ENCODE results near the gene PKD1L1.

PKD1L1 gene

GRCh38 chr7:47890606-47891005 is 57.7 kb downstream of the PKD1L1 start:
- no peak overlapping the region for H3K4me3 Mint-ChIP-seq
- no peaks in the 10 kb centered on the region for H3K4me1 Mint-ChIP-seq (ENCODE audit: low read depth)
- H3K27ac Mint-ChIP-seq: no peak overlapping the region
- DNase-seq (ENCODE audit: low spot score): no peak
- H3K27me3 Mint-ChIP-seq (ENCODE audit: low read depth): peaks cover 3% of the 10 kb centered on the region
- H3K36me3 Mint-ChIP-seq (ENCODE audit: low read depth): no peaks in the 10 kb centered on the region
- H3K9me3 Mint-ChIP-seq: no peaks in the 10 kb centered on the region

DNA sequence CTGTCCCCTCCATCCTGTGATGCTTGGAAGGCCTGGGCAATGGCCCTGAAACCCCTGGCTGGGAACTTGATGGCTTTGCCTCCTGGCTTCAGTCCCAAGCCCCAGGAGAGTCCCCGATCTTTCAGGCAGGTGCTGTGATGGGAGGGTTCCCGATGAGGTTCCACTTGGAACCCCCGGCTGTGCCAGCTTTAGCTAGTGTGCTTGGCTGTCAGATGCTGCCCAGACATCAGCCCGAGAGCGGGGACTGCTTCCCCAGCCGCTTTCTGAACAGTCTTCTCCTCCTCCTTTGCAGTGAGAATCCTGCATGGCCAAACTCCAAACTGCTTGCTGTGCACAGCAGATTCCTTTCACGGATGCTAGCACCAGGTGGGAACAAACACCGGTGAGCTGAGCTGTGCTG is 58.1 kb downstream of the PKD1L1 start:
- H3K27ac Mint-ChIP-seq: no peak overlapping the region
- H3K9me3 Mint-ChIP-seq: no peaks in the 10 kb centered on the region
- H3K27me3 Mint-ChIP-seq (ENCODE audit: low read depth): no peaks in the 10 kb centered on the region
- H3K4me3 Mint-ChIP-seq: no peak overlapping the region
- no peak for DNase-seq (ENCODE audit: low spot score)
- H3K4me1 Mint-ChIP-seq (ENCODE audit: low read depth): no peaks in the 10 kb centered on the region
- no peaks in the 10 kb centered on the region for H3K36me3 Mint-ChIP-seq (ENCODE audit: low read depth)

GRCh38 chr7:47889723-47890122 is 58.5 kb downstream of the PKD1L1 start:
- peaks cover 3% of the 10 kb centered on the region for H3K4me1 Mint-ChIP-seq (ENCODE audit: low read depth)
- no peak overlapping the region for H3K27ac Mint-ChIP-seq
- H3K36me3 Mint-ChIP-seq (ENCODE audit: low read depth): no peaks in the 10 kb centered on the region
- DNase-seq (ENCODE audit: low spot score): no peak
- H3K27me3 Mint-ChIP-seq (ENCODE audit: low read depth): no peaks in the 10 kb centered on the region
- H3K9me3 Mint-ChIP-seq: no peaks in the 10 kb centered on the region
- no peak overlapping the region for H3K4me3 Mint-ChIP-seq

DNA sequence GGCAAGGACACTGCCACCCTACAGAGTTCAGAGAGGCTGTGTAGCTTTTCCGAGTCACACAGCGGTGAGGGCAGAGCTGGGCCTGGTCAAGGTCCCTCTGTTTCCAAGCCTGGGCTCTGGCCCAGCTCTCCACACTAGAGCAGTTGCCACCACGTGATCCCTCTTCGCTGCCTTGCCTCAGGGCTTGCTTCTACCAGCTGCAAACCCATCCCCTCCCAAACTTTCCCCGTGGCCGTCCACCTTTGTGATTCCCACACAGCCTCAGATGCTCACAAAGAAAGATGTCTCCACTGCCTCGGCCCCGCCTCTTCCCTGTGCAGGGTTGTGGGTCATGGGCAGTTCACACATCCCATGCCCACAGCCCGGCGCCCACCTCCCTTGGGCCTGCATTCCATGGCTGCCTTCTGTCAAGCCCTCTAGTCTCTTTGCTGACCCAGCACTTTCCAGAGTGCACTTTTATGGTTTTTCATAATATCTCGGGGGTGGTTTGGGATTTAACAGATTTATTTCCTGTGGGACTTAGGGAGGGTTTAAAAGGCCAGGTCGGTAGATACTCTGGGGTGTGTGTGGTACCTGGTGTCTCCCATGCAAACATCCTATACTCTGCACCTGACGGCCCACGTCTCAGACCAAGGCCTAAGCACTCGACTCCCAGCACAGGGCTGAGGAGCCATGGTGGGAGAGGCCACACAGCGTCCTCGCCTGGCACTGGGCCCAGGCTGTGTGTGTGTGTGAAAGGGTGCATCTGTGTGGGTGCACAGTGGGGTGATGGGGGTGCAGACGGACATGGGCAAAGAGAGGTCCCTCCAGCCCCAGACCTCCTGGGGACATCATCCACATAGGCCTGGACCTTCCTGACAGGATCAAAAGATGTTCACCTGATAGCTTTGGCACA is 59.6 kb downstream of the PKD1L1 start:
- no peak overlapping the region for H3K27ac Mint-ChIP-seq
- no peaks in the 10 kb centered on the region for H3K9me3 Mint-ChIP-seq
- peaks cover 3% of the 10 kb centered on the region for H3K4me1 Mint-ChIP-seq (ENCODE audit: low read depth)
- H3K4me3 Mint-ChIP-seq: no peak overlapping the region
- no peak for DNase-seq (ENCODE audit: low spot score)
- no peaks in the 10 kb centered on the region for H3K27me3 Mint-ChIP-seq (ENCODE audit: low read depth)
- no peaks in the 10 kb centered on the region for H3K36me3 Mint-ChIP-seq (ENCODE audit: low read depth)

DNA sequence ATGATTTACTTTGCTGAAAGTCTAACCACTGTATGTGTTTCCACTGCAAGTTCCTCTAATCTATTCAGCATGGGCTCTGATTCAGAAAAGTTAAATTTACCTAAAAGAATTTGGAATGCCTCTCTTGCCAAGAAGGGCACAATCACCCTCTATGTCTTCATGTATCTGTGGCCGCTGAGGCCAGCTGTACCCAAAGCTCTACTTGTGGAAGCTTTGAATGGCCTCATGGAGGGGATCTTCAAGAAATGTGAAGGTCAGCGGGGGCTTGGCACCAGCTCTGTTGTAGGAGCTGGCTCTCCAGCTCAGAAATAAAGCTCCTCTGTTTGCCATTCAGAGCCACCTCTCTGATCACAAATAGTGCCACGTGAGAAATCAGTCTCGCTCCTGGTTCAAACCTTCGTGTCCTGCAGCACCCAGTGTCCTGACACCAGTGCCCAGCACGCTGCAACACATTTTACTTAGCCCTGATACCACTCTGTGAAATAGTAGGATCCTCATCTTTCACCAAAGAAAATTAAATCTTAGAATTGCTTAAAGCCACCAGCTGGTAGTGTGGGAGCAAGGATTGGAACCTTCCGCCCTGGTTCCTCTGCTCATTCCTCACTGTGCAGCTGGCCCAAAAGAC is 61.1 kb downstream of the PKD1L1 start:
- H3K36me3 Mint-ChIP-seq (ENCODE audit: low read depth): no peaks in the 10 kb centered on the region
- H3K4me1 Mint-ChIP-seq (ENCODE audit: low read depth): peaks cover 3% of the 10 kb centered on the region
- H3K9me3 Mint-ChIP-seq: no peaks in the 10 kb centered on the region
- H3K27ac Mint-ChIP-seq: no peak overlapping the region
- no peaks in the 10 kb centered on the region for H3K27me3 Mint-ChIP-seq (ENCODE audit: low read depth)
- H3K4me3 Mint-ChIP-seq: no peak overlapping the region
- no peak for DNase-seq (ENCODE audit: low spot score)

- no peaks in the 10 kb centered on the region for H3K9me3 Mint-ChIP-seq
- no peak overlapping the region for H3K27ac Mint-ChIP-seq
- peaks cover 3% of the 10 kb centered on the region for H3K4me1 Mint-ChIP-seq (ENCODE audit: low read depth)
- H3K4me3 Mint-ChIP-seq: no peak overlapping the region
- no peaks in the 10 kb centered on the region for H3K27me3 Mint-ChIP-seq (ENCODE audit: low read depth)
- DNase-seq (ENCODE audit: low spot score): no peak
- no peaks in the 10 kb centered on the region for H3K36me3 Mint-ChIP-seq (ENCODE audit: low read depth)
Measured at GRCh38 chr7:47885987-47886811, 62.1 kb downstream of the PKD1L1 start.

GRCh38 chr7:47885309-47885986 is 62.8 kb downstream of the PKD1L1 start:
- no peak overlapping the region for H3K4me3 Mint-ChIP-seq
- no peak overlapping the region for H3K27ac Mint-ChIP-seq
- H3K27me3 Mint-ChIP-seq (ENCODE audit: low read depth): no peaks in the 10 kb centered on the region
- no peaks in the 10 kb centered on the region for H3K36me3 Mint-ChIP-seq (ENCODE audit: low read depth)
- DNase-seq (ENCODE audit: low spot score): peak; percentile 27
- H3K4me1 Mint-ChIP-seq (ENCODE audit: low read depth): peaks cover 3% of the 10 kb centered on the region
- no peaks in the 10 kb centered on the region for H3K9me3 Mint-ChIP-seq

DNA sequence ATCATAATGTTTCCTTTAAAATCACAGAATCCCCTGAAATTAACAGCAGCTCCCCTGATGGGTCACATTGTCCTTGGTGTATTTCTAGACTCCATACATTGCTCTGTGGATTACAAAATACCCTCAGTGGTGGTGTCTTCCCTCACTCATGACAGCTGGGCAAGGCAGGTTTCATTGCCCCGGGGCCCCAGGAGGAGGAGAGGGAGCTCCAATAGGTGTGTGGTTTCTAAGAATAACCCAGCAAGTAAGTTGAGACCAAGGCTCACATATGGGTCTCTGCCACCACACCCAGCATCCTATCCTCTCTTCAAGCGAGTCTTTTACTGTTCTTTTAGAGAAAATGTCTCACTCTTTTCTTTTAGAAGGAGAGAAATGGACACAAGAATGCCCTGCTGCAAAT is 63.6 kb downstream of the PKD1L1 start:
- H3K9me3 Mint-ChIP-seq: no peaks in the 10 kb centered on the region
- H3K27me3 Mint-ChIP-seq (ENCODE audit: low read depth): no peaks in the 10 kb centered on the region
- H3K27ac Mint-ChIP-seq: no peak overlapping the region
- H3K4me3 Mint-ChIP-seq: no peak overlapping the region
- peaks cover 3% of the 10 kb centered on the region for H3K4me1 Mint-ChIP-seq (ENCODE audit: low read depth)
- no peaks in the 10 kb centered on the region for H3K36me3 Mint-ChIP-seq (ENCODE audit: low read depth)
- DNase-seq (ENCODE audit: low spot score): no peak

GRCh38 chr7:47882635-47883034 is 65.6 kb downstream of the PKD1L1 start:
- DNase-seq (ENCODE audit: low spot score): no peak
- Mint-ChIP-seq H3K4me3 (no peak overlapping the region), H3K9me3 (no peaks in the 10 kb centered on the region), H3K27ac (no peak overlapping the region), H3K4me1 (ENCODE audit: low read depth) (peaks cover 3% of the 10 kb centered on the region), H3K36me3 (ENCODE audit: low read depth) (no peaks in the 10 kb centered on the region), H3K27me3 (ENCODE audit: low read depth) (no peaks in the 10 kb centered on the region)

GRCh38 chr7:47881256-47881655 is 67.0 kb downstream of the PKD1L1 start:
- H3K27me3 Mint-ChIP-seq (ENCODE audit: low read depth): no peaks in the 10 kb centered on the region
- H3K9me3 Mint-ChIP-seq: no peaks in the 10 kb centered on the region
- no peak for DNase-seq (ENCODE audit: low spot score)
- H3K36me3 Mint-ChIP-seq (ENCODE audit: low read depth): no peaks in the 10 kb centered on the region
- no peak overlapping the region for H3K27ac Mint-ChIP-seq
- no peak overlapping the region for H3K4me3 Mint-ChIP-seq
- H3K4me1 Mint-ChIP-seq (ENCODE audit: low read depth): peaks cover 3% of the 10 kb centered on the region

DNA sequence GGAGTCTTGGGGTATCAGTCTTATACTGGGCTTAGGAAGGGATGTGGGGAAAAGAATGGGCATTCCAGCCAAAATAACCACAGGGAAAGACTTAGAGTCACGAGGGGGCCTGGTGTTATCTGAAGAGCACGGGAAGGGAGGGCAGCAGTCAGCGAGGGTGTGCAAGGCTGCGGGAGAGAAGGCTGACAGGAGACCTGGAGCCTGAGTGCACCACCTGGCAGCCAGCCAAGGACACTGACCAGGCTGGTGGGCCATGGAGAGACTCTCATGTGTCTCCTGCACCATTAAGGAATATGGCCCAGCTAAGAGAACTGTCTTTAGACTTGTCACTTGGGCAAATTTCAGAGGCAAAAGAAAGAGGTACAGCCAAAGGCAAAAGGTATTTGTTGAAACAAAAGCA is 69.6 kb downstream of the PKD1L1 start:
- Mint-ChIP-seq H3K4me1 (ENCODE audit: low read depth) (no peaks in the 10 kb centered on the region), H3K27ac (no peak overlapping the region), H3K27me3 (ENCODE audit: low read depth) (no peaks in the 10 kb centered on the region), H3K36me3 (ENCODE audit: low read depth) (no peaks in the 10 kb centered on the region), H3K9me3 (no peaks in the 10 kb centered on the region), H3K4me3 (no peak overlapping the region)
- DNase-seq (ENCODE audit: low spot score): no peak

DNA sequence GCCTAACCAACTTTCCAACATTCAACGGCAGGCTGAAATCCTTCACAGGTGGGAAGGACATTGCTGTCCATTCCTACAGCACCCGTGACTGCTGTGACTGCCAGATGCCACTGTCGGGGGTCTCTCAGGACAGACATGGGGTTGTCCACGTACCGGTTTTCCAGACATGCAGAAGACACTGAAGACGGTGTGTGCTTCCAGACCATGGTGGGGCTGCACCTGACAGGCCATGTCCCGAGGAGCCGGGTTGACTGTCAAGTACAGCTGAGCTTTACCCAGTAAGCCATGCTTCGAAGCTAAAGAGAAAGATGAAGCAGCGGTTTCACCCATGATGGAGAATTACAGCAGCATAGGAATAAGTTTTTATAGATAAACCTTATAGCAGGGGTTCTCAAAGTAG is 70.9 kb downstream of the PKD1L1 start:
- DNase-seq (ENCODE audit: low spot score): no peak
- no peaks in the 10 kb centered on the region for H3K4me1 Mint-ChIP-seq (ENCODE audit: low read depth)
- no peak overlapping the region for H3K4me3 Mint-ChIP-seq
- no peak overlapping the region for H3K27ac Mint-ChIP-seq
- H3K9me3 Mint-ChIP-seq: no peaks in the 10 kb centered on the region
- H3K27me3 Mint-ChIP-seq (ENCODE audit: low read depth): no peaks in the 10 kb centered on the region
- no peaks in the 10 kb centered on the region for H3K36me3 Mint-ChIP-seq (ENCODE audit: low read depth)

DNA sequence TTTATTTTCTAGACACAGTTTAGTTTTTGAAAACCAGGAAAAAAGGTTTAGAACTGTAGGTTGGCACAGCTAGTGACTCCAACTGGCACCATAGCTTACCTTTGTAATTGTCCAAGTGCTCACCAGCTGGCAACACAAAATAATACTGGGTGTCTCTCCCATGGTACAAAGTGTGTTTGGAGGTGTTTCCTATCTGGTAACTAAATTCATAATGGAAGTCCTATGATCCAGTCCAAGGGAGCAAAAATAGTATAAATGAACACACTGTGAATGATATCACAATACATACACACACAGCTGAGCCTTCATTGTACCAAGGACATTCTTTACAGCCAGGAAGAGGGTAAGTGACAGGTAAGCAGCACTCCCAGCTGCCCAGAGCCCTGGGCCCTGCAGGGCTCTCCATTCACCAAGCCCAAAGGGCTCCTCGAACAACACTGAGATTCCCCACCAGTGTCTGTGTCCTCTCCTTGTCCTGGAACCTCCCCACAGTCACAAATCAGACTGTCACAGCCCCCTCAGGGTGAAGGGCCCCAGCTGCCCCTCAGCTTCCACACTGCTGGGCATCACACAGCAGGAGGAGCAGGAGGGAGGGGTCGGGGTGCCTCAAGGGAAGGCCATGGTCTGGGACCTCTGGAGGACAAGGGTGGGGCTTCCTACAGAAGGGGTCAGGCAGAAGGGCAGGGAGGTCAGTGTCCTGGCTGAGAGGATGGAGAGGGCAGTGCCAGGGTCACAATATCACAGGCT is 72.1 kb downstream of the PKD1L1 start:
- no peak for DNase-seq (ENCODE audit: low spot score)
- Mint-ChIP-seq H3K9me3 (no peaks in the 10 kb centered on the region), H3K27ac (no peak overlapping the region), H3K27me3 (ENCODE audit: low read depth) (no peaks in the 10 kb centered on the region), H3K4me1 (ENCODE audit: low read depth) (no peaks in the 10 kb centered on the region), H3K36me3 (ENCODE audit: low read depth) (no peaks in the 10 kb centered on the region), H3K4me3 (no peak overlapping the region)

Data from T-helper 2 cell treated with Interferon-gamma antibody and Interleukin-4, amounts not matched to agents 5 μg/mL and 100 μg/mL, for 36 hours (primary cell).